K562 (cell line): ENCODE measurements around the gene GHDC. TPM values are rescaled to one million over a fixed set of nuclear protein-coding genes. Genes with fewer than 3 reads are reported as not detected.

Experiments
- CHCHD3 ChIP-seq: fragments of 250-450 bp; sonication (Bioruptor Pico); IDR thresholded peaks from 2 replicates; pipeline ENCODE4 v2.1.2; 2022; ENCODE audit warnings: mild to moderate bottlenecking
- CREB1 ChIP-seq, 2 experiments: sonication (generic) in 1 of 2; formaldehyde crosslinking in 1 of 2; IDR thresholded peaks; 2 replicates each; pipeline versions ENCODE4 v1.6.1 to v1.8.0; 2012 to 2022; ENCODE audit warnings: inconsistent platforms in 1 of 2, mild to moderate bottlenecking in 1 of 2, missing genetic modification reagents in 1 of 2, moderate library complexity in 1 of 2
- DMBX1 ChIP-seq: fragments of 250-450 bp; sonication (Bioruptor Pico); IDR thresholded peaks from 2 replicates; pipeline ENCODE4 v1.8.0; 2022; ENCODE audit warnings: inconsistent platforms, mild to moderate bottlenecking, moderate library complexity, borderline replicate concordance
- EHMT2 ChIP-seq: fragments of 450-650 bp; IDR thresholded peaks from 2 replicates; pipeline ENCODE4 v1.6.1; 2018; ENCODE audit warnings: antibody characterized with exemption
- GTF2A2 ChIP-seq: IDR thresholded peaks from 2 replicates; pipeline ENCODE4 v1.6.1; 2016; ENCODE audit warnings: mild to moderate bottlenecking, missing genetic modification characterization, missing compliant biosample characterization
- HDAC8 ChIP-seq: fragments of 450-650 bp; IDR thresholded peaks from 2 replicates; pipeline ENCODE4 v1.6.1; 2016; ENCODE audit warnings: mild to moderate bottlenecking, missing genetic modification characterization, moderate library complexity, missing compliant biosample characterization
- KDM5B ChIP-seq: fragments of 200-600 bp; sonication (generic); IDR thresholded peaks from 2 replicates; pipeline ENCODE4 v1.6.1; 2012; ENCODE audit warnings: low read depth, mild to moderate bottlenecking, moderate library complexity, low read length, control low read depth, inconsistent platforms; ENCODE audit not compliant: insufficient replicate concordance
- MEF2A ChIP-seq: IDR thresholded peaks from 2 replicates; pipeline ENCODE4 v1.6.1; 2011; ENCODE audit warnings: low read depth, mild to moderate bottlenecking, low read length, moderate library complexity; ENCODE audit not compliant: control insufficient read depth
- MYC ChIP-seq, 2 experiments: fragments of 250-450 bp in 1 of 2; sonication (Bioruptor Pico) in 1 of 2; IDR thresholded peaks; 2 replicates each; pipeline versions ENCODE4 v1.5.1 to v1.6.1; 2012 to 2021; ENCODE audit warnings: low read depth in 2 of 2, borderline replicate concordance in 1 of 2, improper control_type of control experiment in 1 of 2, low read length in 1 of 2, mild to moderate bottlenecking in 1 of 2, moderate library complexity in 1 of 2
- SNIP1 ChIP-seq: fragments of 450-650 bp; IDR thresholded peaks from 2 replicates; pipeline ENCODE4 v1.7.1; 2017; ENCODE audit warnings: low read depth, mild to moderate bottlenecking
- SOX6 ChIP-seq: fragments of 450-650 bp; IDR thresholded peaks from 2 replicates; pipeline ENCODE4 v1.6.1; 2014; ENCODE audit warnings: mild to moderate bottlenecking
- STAG1 ChIP-seq: sonication (generic); formaldehyde crosslinking; IDR thresholded peaks from 2 replicates; pipeline ENCODE4 v1.5.0; 2020; ENCODE audit warnings: missing genetic modification reagents, borderline replicate concordance
- TFAM ChIP-seq: fragments of 250-450 bp; sonication (Bioruptor Pico); conservative IDR thresholded peaks from 2 replicates; pipeline ENCODE4 v1.5.0; 2021; ENCODE audit warnings: mild to moderate bottlenecking, moderate library complexity
- THRAP3 ChIP-seq: fragments of 450-650 bp; IDR thresholded peaks from 2 replicates; pipeline ENCODE4 v1.6.1; 2016; ENCODE audit warnings: mild to moderate bottlenecking, inconsistent platforms, borderline replicate concordance
- TOE1 ChIP-seq, 2 experiments: fragments of 450-650 bp in 1 of 2; sonication (generic) in 1 of 2; formaldehyde crosslinking in 1 of 2; IDR thresholded peaks; 2 replicates each; pipeline versions ENCODE4 v1.7.1 to v1.8.0; 2016 to 2022; ENCODE audit warnings: borderline replicate concordance in 2 of 2, mild to moderate bottlenecking in 2 of 2, antibody characterized with exemption in 1 of 2, inconsistent platforms in 1 of 2, low read depth in 1 of 2, missing genetic modification reagents in 1 of 2, moderate library complexity in 1 of 2
- WHSC1 ChIP-seq: IDR thresholded peaks from one replicate; pipeline ENCODE4 v1.6.1; 2012; ENCODE audit warnings: low read length, control low read depth, inconsistent platforms
- ZSCAN29 ChIP-seq: fragments of 450-650 bp; IDR thresholded peaks from 2 replicates; pipeline ENCODE4 v1.6.1; 2017
- polyA plus RNA-seq, 8 experiments: library from polyadenylated mRNA; depleted of rRNA in 4 of 8; stranded (reverse) in 5 of 8; unstranded in 3 of 8; fragments of >200 nt; fragmentation: Nextera tagmentation in 2 of 8; fragmentation: Illumina TruSeq in 1 of 8; extraction: Ambion mirVana in 2 of 8; extraction: Trizol in 1 of 8; gene quantifications; 2 replicates each; pipeline versions ENCODE4 v1.2.1 to v1.2.3, GENCODE V29; 2011 to 2014; ENCODE audit warnings: inconsistent platforms in 1 of 8, missing spikeins in 1 of 8
- total RNA-seq, 7 experiments: library from RNA; depleted of rRNA in 6 of 7; stranded (reverse); fragments of >200 nt in 6 of 7; fragmentation: Illumina TruSeq in 2 of 7; extraction: Trizol in 2 of 7; gene quantifications; 2 replicates each; pipeline versions ENCODE4 v1.2.1 to v1.2.3, GENCODE V29; 2011 to 2021; ENCODE audit warnings: low replicate concordance in 1 of 7
- TF ChIP-seq, protein P1 (sequence below): fragments of 250-450 bp; sonication (Bioruptor Pico); IDR thresholded peaks from 2 replicates; pipeline ENCODE4 v1.9.0; 2021; ENCODE audit warnings: mild to moderate bottlenecking, inconsistent platforms
- TF ChIP-seq, protein P2 (sequence below): sonication (generic); formaldehyde crosslinking; IDR thresholded peaks from 2 replicates; pipeline ENCODE4 v1.8.0; 2023; ENCODE audit warnings: mild to moderate bottlenecking, missing genetic modification reagents
- TF ChIP-seq, protein P3 (sequence below): fragments of 250-450 bp; sonication (Bioruptor Pico); IDR thresholded peaks from 2 replicates; pipeline ENCODE4 v1.8.0; 2021; ENCODE audit warnings: moderate library complexity, mild to moderate bottlenecking, inconsistent platforms
- TF ChIP-seq, protein P4 (sequence below): fragments of 450-650 bp; formaldehyde crosslinking; IDR thresholded peaks from 2 replicates; pipeline ENCODE4 v1.4.0; 2020; ENCODE audit warnings: mild to moderate bottlenecking, moderate library complexity

Gene GHDC
- total and polyA plus RNA-seq, 9 of the 15 experiments (the other 6 are each of a cell fraction or from before 2014, with no cell fraction given) = 0.65 to 23.2 (median 11.2) TPM

DNA sequence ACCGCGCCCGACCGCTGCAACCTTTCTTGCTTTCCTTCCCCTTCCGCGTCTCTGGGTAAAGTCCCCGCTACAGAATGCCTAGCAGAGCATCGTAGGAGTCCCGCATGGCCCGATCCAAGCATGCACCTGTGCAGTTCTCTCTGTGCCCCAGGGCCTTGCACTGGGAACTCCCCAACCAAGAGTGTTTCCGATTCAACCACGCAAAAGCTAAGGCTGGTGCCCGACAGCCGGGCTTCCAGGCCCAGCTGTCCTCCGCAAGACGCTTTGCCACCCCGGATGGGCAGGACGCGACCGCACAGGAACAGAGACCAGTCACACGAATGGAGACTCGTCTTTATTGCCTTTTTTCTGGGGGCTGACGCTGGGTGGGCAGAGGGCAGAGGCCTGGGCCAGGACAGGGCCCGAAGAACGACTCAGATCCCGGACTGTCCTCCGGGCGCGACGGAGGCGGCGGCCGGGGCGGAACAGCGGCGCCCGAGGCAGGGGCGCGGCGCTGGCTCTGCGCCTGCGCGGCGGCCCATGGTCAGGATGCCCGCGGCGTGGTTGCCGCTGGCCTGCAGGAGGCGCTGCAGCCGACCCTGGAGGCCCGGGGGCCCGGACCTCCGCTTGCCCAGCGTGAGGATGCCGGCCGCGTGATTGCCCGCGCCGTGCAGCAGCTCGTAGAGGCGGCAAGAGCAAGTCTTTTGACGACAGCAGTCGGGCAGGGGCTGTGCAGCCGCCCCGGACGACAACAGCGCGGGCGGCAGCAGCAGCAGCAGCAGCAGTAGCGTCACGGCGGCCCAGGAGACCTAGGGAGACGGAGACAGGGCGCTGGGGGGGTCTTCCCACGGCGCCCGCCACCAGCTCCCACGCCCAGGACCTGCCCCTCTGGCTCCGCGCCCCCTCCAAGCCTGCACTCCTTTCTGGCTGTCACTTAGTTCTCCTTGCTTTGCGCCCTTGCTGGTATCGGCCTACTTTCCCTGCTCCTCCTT is 10.3 kb downstream of the GHDC start (continued):
- TF ChIP-seq, protein P1, sequence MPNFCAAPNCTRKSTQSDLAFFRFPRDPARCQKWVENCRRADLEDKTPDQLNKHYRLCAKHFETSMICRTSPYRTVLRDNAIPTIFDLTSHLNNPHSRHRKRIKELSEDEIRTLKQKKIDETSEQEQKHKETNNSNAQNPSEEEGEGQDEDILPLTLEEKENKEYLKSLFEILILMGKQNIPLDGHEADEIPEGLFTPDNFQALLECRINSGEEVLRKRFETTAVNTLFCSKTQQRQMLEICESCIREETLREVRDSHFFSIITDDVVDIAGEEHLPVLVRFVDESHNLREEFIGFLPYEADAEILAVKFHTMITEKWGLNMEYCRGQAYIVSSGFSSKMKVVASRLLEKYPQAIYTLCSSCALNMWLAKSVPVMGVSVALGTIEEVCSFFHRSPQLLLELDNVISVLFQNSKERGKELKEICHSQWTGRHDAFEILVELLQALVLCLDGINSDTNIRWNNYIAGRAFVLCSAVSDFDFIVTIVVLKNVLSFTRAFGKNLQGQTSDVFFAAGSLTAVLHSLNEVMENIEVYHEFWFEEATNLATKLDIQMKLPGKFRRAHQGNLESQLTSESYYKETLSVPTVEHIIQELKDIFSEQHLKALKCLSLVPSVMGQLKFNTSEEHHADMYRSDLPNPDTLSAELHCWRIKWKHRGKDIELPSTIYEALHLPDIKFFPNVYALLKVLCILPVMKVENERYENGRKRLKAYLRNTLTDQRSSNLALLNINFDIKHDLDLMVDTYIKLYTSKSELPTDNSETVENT = peak; percentile 66; the same call in 1 of the 2 replicates
- TF ChIP-seq, protein P2, sequence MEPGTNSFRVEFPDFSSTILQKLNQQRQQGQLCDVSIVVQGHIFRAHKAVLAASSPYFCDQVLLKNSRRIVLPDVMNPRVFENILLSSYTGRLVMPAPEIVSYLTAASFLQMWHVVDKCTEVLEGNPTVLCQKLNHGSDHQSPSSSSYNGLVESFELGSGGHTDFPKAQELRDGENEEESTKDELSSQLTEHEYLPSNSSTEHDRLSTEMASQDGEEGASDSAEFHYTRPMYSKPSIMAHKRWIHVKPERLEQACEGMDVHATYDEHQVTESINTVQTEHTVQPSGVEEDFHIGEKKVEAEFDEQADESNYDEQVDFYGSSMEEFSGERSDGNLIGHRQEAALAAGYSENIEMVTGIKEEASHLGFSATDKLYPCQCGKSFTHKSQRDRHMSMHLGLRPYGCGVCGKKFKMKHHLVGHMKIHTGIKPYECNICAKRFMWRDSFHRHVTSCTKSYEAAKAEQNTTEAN = no peak
- TF ChIP-seq CREB1 (IDR thresholded peaks at IDR 0.05) (0 out of 2 replicates have a peak, but pooled peaks have one; percentile 17), CREB1 (CRISPR knock-in tag; IDR thresholded peaks at IDR 0.05) (peak; percentile 42; the same call in 1 of the 2 replicates), CHCHD3 (CRISPR knock-in tag) (no peak), TOE1 (IDR thresholded peaks at IDR 0.05; ENCODE audit: borderline replicate concordance) (no peak), TOE1 (CRISPR knock-in tag; IDR thresholded peaks at IDR 0.05; ENCODE audit: borderline replicate concordance, low read depth) (no peak), WHSC1 (no peak), MEF2A (no peak), STAG1 (CRISPR knock-in tag) (no peak), TFAM (CRISPR knock-in tag) (no peak), HDAC8 (tag) (peak; percentile 68; the same call in 1 of the 2 replicates), SOX6 (peak; percentile 58; the same call in 1 of the 2 replicates), SNIP1 (no peak), MYC (IDR thresholded peaks at IDR 0.05; ENCODE audit: low read depth, low read length) (peak; percentile 85), MYC (CRISPR knock-in tag; IDR thresholded peaks at IDR 0.05; ENCODE audit: borderline replicate concordance, low read depth) (no peak), ZSCAN29 (no peak), KDM5B (peak; percentile 49), THRAP3 (no peak), DMBX1 (CRISPR knock-in tag) (peak; percentile 94), EHMT2 (no peak), GTF2A2 (tag) (no peak)
- TF ChIP-seq, protein P3, sequence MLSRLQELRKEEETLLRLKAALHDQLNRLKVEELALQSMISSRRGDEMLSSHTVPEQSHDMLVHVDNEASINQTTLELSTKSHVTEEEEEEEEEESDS (CRISPR knock-in tag) = no peak
- TF ChIP-seq, protein P4, sequence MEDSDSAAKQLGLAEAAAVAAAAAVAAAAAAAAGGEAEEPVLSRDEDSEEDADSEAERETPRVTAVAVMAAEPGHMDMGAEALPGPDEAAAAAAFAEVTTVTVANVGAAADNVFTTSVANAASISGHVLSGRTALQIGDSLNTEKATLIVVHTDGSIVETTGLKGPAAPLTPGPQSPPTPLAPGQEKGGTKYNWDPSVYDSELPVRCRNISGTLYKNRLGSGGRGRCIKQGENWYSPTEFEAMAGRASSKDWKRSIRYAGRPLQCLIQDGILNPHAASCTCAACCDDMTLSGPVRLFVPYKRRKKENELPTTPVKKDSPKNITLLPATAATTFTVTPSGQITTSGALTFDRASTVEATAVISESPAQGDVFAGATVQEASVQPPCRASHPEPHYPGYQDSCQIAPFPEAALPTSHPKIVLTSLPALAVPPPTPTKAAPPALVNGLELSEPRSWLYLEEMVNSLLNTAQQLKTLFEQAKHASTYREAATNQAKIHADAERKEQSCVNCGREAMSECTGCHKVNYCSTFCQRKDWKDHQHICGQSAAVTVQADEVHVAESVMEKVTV = no peak
